Fibroblast of skin of left quadriceps (primary cell): ENCODE measurements around the gene SLC7A8.

Experiments used
- DNase-seq, 2 experiments: peaks; one replicate each; pipeline ENCODE4 v3.0.0-alpha.2; 2013; ENCODE audit warnings: low read depth in 2 of 2

The SLC7A8 gene

DNA sequence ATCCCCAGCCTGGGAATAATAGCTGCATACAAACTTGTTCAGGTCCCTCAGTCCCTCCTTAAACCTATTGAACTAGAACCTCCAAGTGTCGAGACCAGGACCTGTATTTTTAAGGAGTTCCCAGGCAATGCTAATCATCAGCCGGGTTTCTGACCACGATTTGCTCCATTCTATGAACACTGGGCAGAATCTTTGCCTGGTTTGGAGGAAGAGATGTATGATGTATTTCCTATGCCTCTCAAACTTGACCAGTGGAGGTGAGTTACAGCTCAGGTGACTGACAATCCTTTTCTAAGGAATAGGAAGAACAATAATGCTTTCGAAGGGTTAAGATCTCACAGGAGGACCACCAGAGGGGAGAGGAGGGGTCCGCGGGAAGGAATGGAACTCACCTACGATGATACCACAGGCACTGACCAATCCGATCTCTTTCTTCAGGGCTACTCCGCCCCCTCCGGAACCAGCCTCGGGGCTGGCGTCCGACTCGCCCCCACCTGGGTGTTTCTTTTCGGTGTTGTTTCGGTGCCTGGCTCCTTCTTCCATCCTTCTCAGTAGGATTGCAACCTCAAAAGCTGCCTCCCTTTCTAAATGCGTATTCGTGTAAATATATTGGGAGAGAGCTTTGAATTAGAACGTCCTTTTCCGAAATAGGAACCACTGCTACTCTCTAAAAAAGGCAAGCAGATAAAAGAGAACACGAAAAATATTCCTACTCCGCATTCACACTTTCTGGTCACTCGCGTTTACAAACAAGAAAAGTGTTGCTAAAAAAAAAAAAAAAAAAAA, 895 bp downstream of the SLC7A8 start:
- DNase-seq: no peak

DNA sequence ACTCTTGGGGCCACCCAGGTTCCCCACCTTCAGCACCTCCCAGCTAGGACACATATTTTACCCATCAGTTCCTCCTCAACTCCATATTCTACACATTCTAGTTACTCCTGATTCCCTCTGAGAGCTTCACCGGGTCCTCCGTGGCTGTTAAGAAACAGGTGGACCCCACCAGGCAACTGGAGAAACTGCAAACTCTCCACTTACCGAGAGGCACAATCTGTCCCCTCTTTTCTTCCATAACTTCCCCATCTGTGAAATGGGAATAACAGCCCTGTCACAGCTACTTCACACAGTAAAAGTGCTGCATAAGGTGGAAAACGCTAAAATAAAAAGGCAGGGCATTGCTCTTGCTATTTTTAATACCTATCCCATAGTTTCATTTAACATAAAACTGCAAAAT, 1.5 kb downstream of the SLC7A8 start:
- no peak for DNase-seq

GRCh38 chr14:23181453-23181852, 2.0 kb downstream of the SLC7A8 start:
- no peak for DNase-seq

- DNase-seq: peak; percentile 38 to 40
Measured at GRCh38 chr14:23177181-23177580, 6.3 kb downstream of the SLC7A8 start.

DNA sequence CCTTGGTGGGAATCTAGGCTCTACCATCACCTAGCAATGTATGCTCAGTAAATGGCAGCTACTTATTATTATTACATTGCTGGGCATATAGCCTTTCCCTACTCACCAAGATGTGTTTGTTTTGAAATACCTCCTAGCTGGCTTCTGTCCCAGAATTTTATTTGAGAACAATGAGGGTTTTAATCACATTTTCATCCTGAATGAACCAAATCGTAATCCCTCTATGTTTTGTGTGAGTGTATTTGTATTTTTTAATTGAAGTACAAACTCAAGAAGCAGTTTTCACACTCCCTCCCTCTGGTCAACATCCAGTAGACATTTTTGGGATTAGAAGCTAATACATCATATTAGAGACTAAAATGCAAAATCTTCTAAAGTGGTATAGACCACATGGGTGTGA, 7.6 kb downstream of the SLC7A8 start:
- no peak for DNase-seq

- DNase-seq: no peak
Measured at GRCh38 chr14:23174296-23175184, 8.9 kb downstream of the SLC7A8 start.

DNA sequence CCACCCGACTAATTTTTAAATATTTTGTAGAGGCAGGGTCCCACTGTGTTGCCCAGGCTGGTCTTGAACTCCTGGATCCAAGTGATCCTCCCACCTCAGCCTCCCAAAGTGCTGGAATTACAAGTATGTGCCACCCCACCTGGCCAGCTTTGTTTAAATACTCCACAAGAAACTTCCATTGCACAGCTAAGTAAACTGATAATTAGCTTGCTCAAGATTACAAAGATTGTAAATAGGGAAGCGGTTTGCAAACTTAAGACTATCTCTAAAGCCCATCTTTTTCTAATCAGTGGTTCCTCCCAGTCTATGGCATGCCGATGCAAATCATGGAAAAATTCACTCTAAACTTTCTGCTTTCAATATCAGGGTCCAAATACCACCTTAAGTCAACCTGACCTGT, 9.7 kb downstream of the SLC7A8 start:
- DNase-seq: no peak

- DNase-seq: no peak
Measured at GRCh38 chr14:23173031-23173430, 10.4 kb downstream of the SLC7A8 start.

DNA sequence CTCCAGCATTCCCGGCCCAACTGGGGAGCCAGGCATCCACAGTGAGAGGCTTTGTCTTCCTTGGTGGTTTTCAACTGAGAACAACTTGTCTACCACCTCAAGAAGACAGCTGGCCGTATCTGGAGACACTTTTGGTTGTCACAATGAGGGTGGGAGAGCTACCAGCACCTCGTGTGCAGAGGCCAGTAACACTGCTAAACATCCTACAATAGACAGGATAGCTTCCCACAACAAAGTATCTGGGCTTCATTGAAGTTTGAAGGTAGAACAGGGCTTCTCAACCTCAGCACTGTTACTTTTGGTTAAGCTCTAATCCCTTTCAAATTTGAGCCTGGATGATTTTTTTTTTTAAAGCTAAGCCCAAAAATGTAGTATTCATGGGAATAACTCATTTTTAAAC, 10.9 kb downstream of the SLC7A8 start:
- no peak for DNase-seq

DNA sequence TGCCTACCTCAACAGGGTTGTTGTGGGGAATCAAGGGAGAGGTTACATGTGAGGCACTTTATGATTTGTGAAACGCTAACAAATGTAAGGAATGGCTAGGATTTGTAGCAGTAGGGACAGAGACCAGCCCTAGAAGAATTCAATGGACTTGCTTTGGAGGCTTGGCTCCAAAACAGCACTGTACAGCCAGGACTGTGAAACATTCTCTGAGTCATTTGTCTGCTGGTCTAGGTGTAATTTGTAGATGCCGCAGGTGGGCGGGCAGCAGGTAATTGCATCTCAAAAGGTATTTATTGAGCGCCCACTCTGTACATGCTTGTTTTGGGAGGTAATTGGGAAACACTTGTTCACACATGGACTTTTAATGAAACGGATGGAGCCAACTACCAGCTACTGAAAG, 11.4 kb downstream of the SLC7A8 start:
- no peak for DNase-seq

- DNase-seq: peak; percentile 56 to 60
Measured at GRCh38 chr14:23171222-23171975, 12.1 kb downstream of the SLC7A8 start.

GRCh38 chr14:23169622-23170021, 13.8 kb downstream of the SLC7A8 start:
- DNase-seq: no peak

- DNase-seq: no peak
Measured at GRCh38 chr14:23168246-23168645, 15.2 kb downstream of the SLC7A8 start.

DNA sequence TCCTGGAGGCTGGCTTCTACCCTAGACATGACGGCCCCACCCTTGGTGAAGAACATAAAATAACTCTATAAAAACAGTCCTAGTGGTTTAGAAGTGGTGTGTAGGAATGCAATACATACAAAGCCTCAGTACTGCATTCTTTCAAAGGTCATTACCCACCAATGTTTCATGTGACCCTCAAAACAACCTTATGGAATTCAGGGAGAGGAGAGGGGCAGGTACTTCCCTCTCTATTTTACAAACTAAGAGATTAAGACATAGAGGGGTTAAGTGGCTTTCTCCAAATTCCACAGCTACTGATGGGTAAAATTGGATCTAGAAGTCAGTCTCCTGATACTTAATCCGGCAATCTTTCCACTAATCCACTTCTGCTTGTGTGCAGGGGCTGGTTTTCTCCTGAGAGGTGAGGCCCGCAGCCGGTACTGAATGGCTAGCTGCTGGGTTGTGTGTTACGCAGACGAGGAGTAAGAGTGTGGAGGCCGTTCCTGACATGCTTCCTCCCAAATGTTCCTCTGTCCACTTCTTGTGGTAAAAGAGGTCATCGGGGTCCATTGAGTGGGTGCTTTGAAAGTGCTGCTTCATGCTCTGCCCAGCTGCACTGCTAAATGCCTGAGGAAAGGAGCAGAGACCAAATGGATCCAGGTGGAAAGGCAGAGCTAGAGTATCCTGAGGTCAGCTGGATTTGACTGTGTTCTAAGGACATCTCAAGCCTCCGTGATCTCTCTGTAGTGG, 16.2 kb downstream of the SLC7A8 start:
- DNase-seq: no peak

- DNase-seq: no peak
Measured at GRCh38 chr14:23164949-23165348, 18.5 kb downstream of the SLC7A8 start.

- DNase-seq: no peak
Measured at GRCh38 chr14:23164250-23164649, 19.2 kb downstream of the SLC7A8 start.

GRCh38 chr14:23163830-23164229, 19.6 kb downstream of the SLC7A8 start:
- no peak for DNase-seq

GRCh38 chr14:23162800-23163199, 20.7 kb downstream of the SLC7A8 start:
- DNase-seq: no peak

DNA sequence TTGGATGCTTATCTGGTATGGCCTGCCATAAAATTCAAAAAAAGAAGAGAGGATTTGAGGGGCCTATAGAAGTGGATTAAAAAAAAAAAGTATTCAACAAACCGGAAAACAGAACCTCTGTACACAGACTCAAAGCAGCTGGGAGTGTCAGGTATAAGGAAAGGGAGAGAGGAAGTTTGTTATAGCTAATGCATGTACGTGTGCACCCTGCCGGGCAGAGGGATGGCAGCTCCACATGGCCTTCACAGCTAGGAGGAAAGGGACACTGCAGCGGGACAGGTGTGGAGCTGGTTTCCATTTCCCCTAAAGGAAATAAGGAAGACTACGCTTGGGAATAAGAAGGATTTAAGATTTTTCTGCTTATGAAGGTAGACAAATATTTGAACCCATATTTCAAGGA, 21.5 kb downstream of the SLC7A8 start:
- no peak for DNase-seq

DNA sequence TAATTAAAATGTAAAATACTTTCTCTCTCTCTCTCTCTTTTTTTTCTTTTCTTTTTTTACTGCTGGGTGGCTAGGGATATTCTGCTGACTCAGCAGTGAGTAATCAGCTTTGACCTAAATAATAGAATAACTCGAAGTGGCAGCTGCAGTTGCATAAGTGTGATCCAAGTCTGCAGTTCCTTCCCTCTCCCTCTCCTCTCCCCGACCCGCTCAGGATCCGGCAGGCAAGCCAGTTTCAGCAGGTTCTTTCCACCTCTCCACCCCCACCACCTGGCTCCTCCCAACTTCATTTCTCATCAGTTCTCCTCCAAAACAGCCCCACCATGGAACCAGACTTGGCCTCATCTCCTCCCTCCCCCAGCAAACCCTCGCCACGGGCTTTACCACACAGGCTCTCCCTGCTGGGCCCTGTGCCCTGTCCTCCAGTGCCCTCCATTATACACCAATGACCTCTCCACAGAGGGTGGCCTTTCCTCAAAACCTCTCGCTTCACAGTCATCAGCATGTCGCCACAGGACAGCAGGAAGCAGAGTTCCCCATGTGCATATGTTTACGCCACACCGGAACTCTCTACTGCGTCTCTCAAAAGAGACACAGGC, 22.4 kb downstream of the SLC7A8 start:
- DNase-seq: peak; percentile 66 to 72

DNA sequence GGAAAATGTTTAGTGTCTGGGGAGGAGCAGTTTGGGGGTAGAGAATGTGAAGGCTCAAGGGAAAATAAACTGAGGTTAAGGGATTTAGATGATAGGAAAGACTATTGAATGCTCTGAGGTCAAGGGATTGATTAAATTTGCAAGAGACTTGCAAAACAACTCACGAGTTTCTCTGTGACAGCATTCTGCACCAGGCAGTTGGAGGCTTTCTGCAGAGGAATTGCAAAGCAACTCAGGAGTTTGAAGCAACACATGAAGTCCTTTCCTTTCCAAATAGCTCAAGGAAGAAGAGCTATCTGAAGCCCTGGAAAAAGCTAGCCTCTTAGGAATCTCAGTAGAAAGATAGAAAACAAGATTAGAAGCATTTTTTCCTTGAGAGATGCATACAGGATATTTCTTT, 23.9 kb downstream of the SLC7A8 start:
- DNase-seq: no peak
